NCI-H128 (cell line): Measurements from ENCODE around the gene CACNA2D4.

Experiments used
- DNase-seq: peaks from one replicate; lab custom pipeline; 2025; ENCODE audit not compliant: unreplicated experiment; lab: John Stamatoyannopoulos, UW

CACNA2D4 gene

GRCh38 chr12:1918884-1919236 is 408 bp upstream of the CACNA2D4 start:
- no peak for DNase-seq

- DNase-seq = no peak
These were observed 1.0 kb downstream of the CACNA2D4 start for GRCh38 chr12:1917172-1918070.

GRCh38 chr12:1916371-1917171 is 1.9 kb downstream of the CACNA2D4 start:
- DNase-seq = no peak

- no peak for DNase-seq
These were observed 3.1 kb downstream of the CACNA2D4 start for GRCh38 chr12:1915082-1915968.

GRCh38 chr12:1914114-1914911 is 4.1 kb downstream of the CACNA2D4 start:
- DNase-seq = no peak

- no peak for DNase-seq
These were observed 4.9 kb downstream of the CACNA2D4 start for GRCh38 chr12:1913377-1914113.

- DNase-seq = no peak
These were observed 5.7 kb downstream of the CACNA2D4 start for GRCh38 chr12:1912580-1913376.

GRCh38 chr12:1911598-1912575 is 6.6 kb downstream of the CACNA2D4 start:
- no peak for DNase-seq

GRCh38 chr12:1910468-1910867 is 8.0 kb downstream of the CACNA2D4 start:
- DNase-seq = no peak

- DNase-seq = no peak
These were observed 9.7 kb downstream of the CACNA2D4 start for GRCh38 chr12:1908758-1909157.

GRCh38 chr12:1907652-1908611 is 10.5 kb downstream of the CACNA2D4 start:
- DNase-seq = no peak

GRCh38 chr12:1906579-1906978 is 11.9 kb downstream of the CACNA2D4 start:
- DNase-seq = no peak

- no peak for DNase-seq
These were observed 13.6 kb downstream of the CACNA2D4 start for GRCh38 chr12:1904875-1905274.

GRCh38 chr12:1896964-1897363 is 21.5 kb downstream of the CACNA2D4 start:
- no peak for DNase-seq

- DNase-seq = no peak
These were observed 27.6 kb downstream of the CACNA2D4 start for GRCh38 chr12:1890810-1891209.

GRCh38 chr12:1890119-1890703 is 28.2 kb downstream of the CACNA2D4 start:
- DNase-seq = no peak
